K562 (cell line): ENCODE data around the gene DLGAP1. TPM values are rescaled to one million over a fixed set of nuclear protein-coding genes. Genes with fewer than 3 reads are reported as not detected.

Experiments
- ETV6 ChIP-seq, 3 experiments: fragments of 150-350 bp in 1 of 3; sonication (generic) in 1 of 3; formaldehyde crosslinking in 1 of 3; IDR thresholded peaks; 2 replicates each; pipeline versions ENCODE4 v1.6.1 to v1.8.0; 2014 to 2022; ENCODE audit warnings: borderline replicate concordance in 2 of 3, low read depth in 2 of 3, antibody characterized with exemption in 1 of 3, low read length in 1 of 3, mild to moderate bottlenecking in 1 of 3, missing genetic modification reagents in 1 of 3
- HCFC1 ChIP-seq: IDR thresholded peaks from 2 replicates; pipeline ENCODE4 v1.6.1; 2012; ENCODE audit warnings: low read depth, low read length, improper control_type of control experiment
- HINFP ChIP-seq: fragments of 450-650 bp; conservative IDR thresholded peaks from 2 replicates; pipeline ENCODE4 v1.6.1; 2016; ENCODE audit warnings: missing genetic modification characterization, low read depth, mild to moderate bottlenecking, control low read depth, missing compliant biosample characterization
- HSF4 ChIP-seq: fragments of 250-450 bp; sonication (Bioruptor Pico); IDR thresholded peaks from 2 replicates; pipeline ENCODE4 v2.1.2; 2022; ENCODE audit warnings: mild to moderate bottlenecking, moderate library complexity, borderline replicate concordance
- MIER1 ChIP-seq: fragments of 450-650 bp; IDR thresholded peaks from 2 replicates; pipeline ENCODE4 v1.6.1; 2016; ENCODE audit warnings: antibody characterized with exemption, mild to moderate bottlenecking, low read depth
- PHF8 ChIP-seq: fragments of 200-600 bp; sonication (generic); IDR thresholded peaks from 2 replicates; pipeline ENCODE4 v1.6.1; 2012; ENCODE audit warnings: mixed run types, mild to moderate bottlenecking, inconsistent platforms, low read length, moderate library complexity, borderline replicate concordance
- SMAD3 ChIP-seq: fragments of 450-650 bp; formaldehyde crosslinking; conservative IDR thresholded peaks from 2 replicates; pipeline ENCODE4 v1.4.0; 2020; ENCODE audit warnings: mild to moderate bottlenecking
- ZFPM2 ChIP-seq: fragments of 250-450 bp; sonication (Bioruptor Pico); IDR thresholded peaks from 2 replicates; pipeline ENCODE4 v1.5.1; 2022; ENCODE audit warnings: mild to moderate bottlenecking
- polyA plus RNA-seq, 8 experiments: library from polyadenylated mRNA; depleted of rRNA in 4 of 8; stranded (reverse) in 5 of 8; unstranded in 3 of 8; fragments of >200 nt; fragmentation: Nextera tagmentation in 2 of 8; fragmentation: Illumina TruSeq in 1 of 8; extraction: Ambion mirVana in 2 of 8; extraction: Trizol in 1 of 8; gene quantifications; 2 replicates each; pipeline versions ENCODE4 v1.2.1 to v1.2.3, GENCODE V29; 2011 to 2014; ENCODE audit warnings: inconsistent platforms in 1 of 8, missing spikeins in 1 of 8
- total RNA-seq, 7 experiments: library from RNA; depleted of rRNA in 6 of 7; stranded (reverse); fragments of >200 nt in 6 of 7; fragmentation: Illumina TruSeq in 2 of 7; extraction: Trizol in 2 of 7; gene quantifications; 2 replicates each; pipeline versions ENCODE4 v1.2.1 to v1.2.3, GENCODE V29; 2011 to 2021; ENCODE audit warnings: low replicate concordance in 1 of 7

Gene DLGAP1
- total and polyA plus RNA-seq, 9 of the 15 experiments (the other 6 are each of a cell fraction or from before 2014, with no cell fraction given) = 0.04 to 0.22 (median 0.08) TPM

- TF ChIP-seq PHF8 (no peak; the same call in 1 of the 2 replicates), ETV6 (IDR thresholded peaks at IDR 0.05; ENCODE audit: borderline replicate concordance in 1 of 2, low read depth in 2 of 2, low read length in 1 of 2) (no peak), ETV6 (CRISPR knock-in tag; IDR thresholded peaks at IDR 0.05; ENCODE audit: borderline replicate concordance) (no peak), SMAD3 (CRISPR knock-in tag) (peak; percentile 80), ZFPM2 (peak; percentile 78; the same call in 1 of the 2 replicates), HSF4 (CRISPR knock-in tag) (peak; percentile 68; the same call in 1 of the 2 replicates), MIER1 (no peak), HCFC1 (no peak; the same call in 1 of the 2 replicates), HINFP (no peak)
Measured at GRCh38 chr18:3448838-3449511, 1006.1 kb downstream of the DLGAP1 start (continued).
